Fibroblast of lung (primary cell): ENCODE results near the gene EIF4E2. TPM values are rescaled to one million over a fixed set of nuclear protein-coding genes. Genes with fewer than 3 reads are reported as not detected.

Experiments used
- DNase-seq, 2 donors: peaks; one replicate each; pipeline versions ENCODE4 v3.0.0 to v3.0.0-alpha.2; 2010; ENCODE audit warnings: low read depth in 2 of 2
- H2AFZ ChIP-seq: 2 replicates; pipeline ENCODE4 v1.5.1; 2012; ENCODE audit warnings: low read length, control low read depth, inconsistent platforms
- H3K27ac ChIP-seq: 2 replicates; pipeline ENCODE4 v1.5.1; 2011; ENCODE audit warnings: low read length, control low read depth; ENCODE audit not compliant: insufficient read depth
- H3K27me3 ChIP-seq: 2 replicates; pipeline ENCODE4 v1.5.1; 2011; ENCODE audit warnings: mild to moderate bottlenecking, low read length; ENCODE audit not compliant: control insufficient read depth, insufficient read depth
- H3K36me3 ChIP-seq: 2 replicates; pipeline ENCODE4 v1.5.1; 2011; ENCODE audit warnings: low read length; ENCODE audit not compliant: control insufficient read depth, insufficient read depth
- H3K4me1 ChIP-seq: 2 replicates; pipeline ENCODE4 v1.5.1; 2011; ENCODE audit warnings: low read length; ENCODE audit not compliant: control insufficient read depth, insufficient read depth; ENCODE audit errors: extremely low read depth
- H3K4me2 ChIP-seq: 2 replicates; pipeline ENCODE4 v1.5.1; 2011; ENCODE audit warnings: low read length, control low read depth; ENCODE audit not compliant: insufficient read depth; ENCODE audit errors: extremely low read depth
- H3K4me3 ChIP-seq, 4 experiments: fragments of 200-600 bp in 1 of 4; sonication (generic) in 1 of 4; replicated peaks in 1 of 4; 2 replicates each; pipeline ENCODE4 v1.5.1; 2011 to 2016; ENCODE audit warnings: low read length in 4 of 4, low read depth in 3 of 4, mild to moderate bottlenecking in 3 of 4, control low read depth in 2 of 4, inconsistent platforms in 1 of 4, mixed read lengths in 1 of 4; ENCODE audit not compliant: insufficient read depth in 1 of 4; ENCODE audit errors: control extremely low read depth in 1 of 4
- H3K79me2 ChIP-seq: 2 replicates; pipeline ENCODE4 v1.5.1; 2012; ENCODE audit warnings: mild to moderate bottlenecking, low read length, inconsistent platforms; ENCODE audit not compliant: control insufficient read depth, insufficient read depth
- H3K9ac ChIP-seq: 2 replicates; pipeline ENCODE4 v1.5.1; 2011; ENCODE audit warnings: mild to moderate bottlenecking, low read length, control low read depth; ENCODE audit not compliant: insufficient read depth
- H3K9me3 ChIP-seq: 2 replicates; pipeline ENCODE4 v1.5.1; 2012; ENCODE audit warnings: low read depth, low read length; ENCODE audit not compliant: control insufficient read depth, insufficient read depth
- H4K20me1 ChIP-seq: 2 replicates; pipeline ENCODE4 v1.5.1; 2011; ENCODE audit warnings: low read length; ENCODE audit not compliant: control insufficient read depth, insufficient read depth; ENCODE audit errors: extremely low read depth
- CTCF ChIP-seq, 2 donors: IDR thresholded peaks in 1 of 2; conservative IDR thresholded peaks in 1 of 2; 1 replicate in 1 of 2; 2 replicates in 1 of 2; pipeline ENCODE4 v1.5.1; 2011 to 2012; ENCODE audit warnings: low read length in 2 of 2, control low read depth in 1 of 2, inconsistent platforms in 1 of 2, low read depth in 1 of 2, mild to moderate bottlenecking in 1 of 2
- EZH2 ChIP-seq: IDR thresholded peaks from 2 replicates; pipeline ENCODE4 v1.5.1; 2012; ENCODE audit warnings: low read length, control low read depth, mild to moderate bottlenecking; ENCODE audit errors: missing control alignments
- polyA plus RNA-seq, 2 donors: library from polyadenylated mRNA; depleted of rRNA in 1 of 2; stranded (reverse) in 1 of 2; unstranded in 1 of 2; fragments of >200 nt; gene quantifications; 2 replicates each; pipeline ENCODE4 v1.2.1, GENCODE V29; 2011 to 2012; ENCODE audit warnings: missing spikeins in 1 of 2
- total RNA-seq: library from RNA; depleted of rRNA; stranded (reverse); fragments of >200 nt; gene quantifications from 2 replicates; pipeline ENCODE4 v1.2.1, GENCODE V29; 2014

EIF4E2 gene
- total and polyA plus RNA-seq, 2 donors (not counting 1 experiment from before 2014, with no cell fraction given): 77.6 to 101 TPM

GRCh38 chr2:232551776-232552175 lies 1.3 kb downstream of the EIF4E2 start:
- Histone ChIP-seq H3K9ac (no peak overlapping the region), H3K4me1 (no peaks in the 10 kb centered on the region), H3K36me3 (no peaks in the 10 kb centered on the region), H2AFZ (no peak overlapping the region), H3K9me3 (no peaks in the 10 kb centered on the region), H3K4me2 (peak overlapping the region; percentile 95), H3K27ac (peak overlapping the region; percentile 97), H3K79me2 (peaks cover 58% of the 10 kb centered on the region), H3K4me3 (peak overlapping the region; percentile 77 to 95 (median 90)), H4K20me1 (no peaks in the 10 kb centered on the region), H3K27me3 (no peaks in the 10 kb centered on the region)
- TF ChIP-seq EZH2 (no peak), CTCF (conservative IDR thresholded peaks at IDR 0.05 in 1 of 2, IDR thresholded peaks at IDR 0.05 in 1 of 2; ENCODE audit: low read depth in 1 of 2, low read length in 2 of 2) (no peak)
- DNase-seq: no peak

- Histone ChIP-seq H4K20me1 (no peaks in the 10 kb centered on the region), H3K9me3 (no peaks in the 10 kb centered on the region)
- no peak for DNase-seq
Observed at GRCh38 chr2:232556426-232556825, 5.9 kb downstream of the EIF4E2 start.

GRCh38 chr2:232562515-232563151 lies 12.1 kb downstream of the EIF4E2 start:
- H2AFZ ChIP-seq: no peak overlapping the region
- no peak overlapping the region for H3K4me3 ChIP-seq
- no peak overlapping the region for H3K9ac ChIP-seq
- no peaks in the 10 kb centered on the region for H4K20me1 ChIP-seq
- no peaks in the 10 kb centered on the region for H3K9me3 ChIP-seq
- no peak for TF ChIP-seq EZH2
- TF ChIP-seq CTCF (conservative IDR thresholded peaks at IDR 0.05 in 1 of 2, IDR thresholded peaks at IDR 0.05 in 1 of 2; ENCODE audit: low read depth in 1 of 2, low read length in 2 of 2): no peak
- no peak overlapping the region for H3K4me2 ChIP-seq
- H3K36me3 ChIP-seq: peaks cover 7% of the 10 kb centered on the region
- H3K4me1 ChIP-seq: no peaks in the 10 kb centered on the region
- H3K27ac ChIP-seq: no peak overlapping the region
- H3K27me3 ChIP-seq: no peaks in the 10 kb centered on the region
- peaks cover 2% of the 10 kb centered on the region for H3K79me2 ChIP-seq
- DNase-seq: no peak

More at GRCh38 chr2:232556426-232556825, 5.9 kb downstream of the EIF4E2 start:
- Histone ChIP-seq H3K27ac (no peak overlapping the region), H3K4me3 (no peak overlapping the region), H3K9ac (no peak overlapping the region), H2AFZ (no peak overlapping the region), H3K27me3 (no peaks in the 10 kb centered on the region), H3K36me3 (peaks cover 9% of the 10 kb centered on the region), H3K4me2 (no peak overlapping the region), H3K4me1 (no peaks in the 10 kb centered on the region), H3K79me2 (peaks cover 51% of the 10 kb centered on the region)
- no peak for TF ChIP-seq EZH2
- no peak for TF ChIP-seq CTCF (conservative IDR thresholded peaks at IDR 0.05 in 1 of 2, IDR thresholded peaks at IDR 0.05 in 1 of 2; ENCODE audit: low read depth in 1 of 2, low read length in 2 of 2)
